Measurements from ENCODE around the gene RAPGEFL1. TPM values are rescaled to one million over a fixed set of nuclear protein-coding genes. Genes with fewer than 3 reads are reported as not detected.
A peak's percentile ranks its signal among the peaks of the same experiment; 100 is the strongest.

The RAPGEFL1 gene
- total RNA-seq, 1 donor from 2014 or later, result 23.8 TPM

DNA sequence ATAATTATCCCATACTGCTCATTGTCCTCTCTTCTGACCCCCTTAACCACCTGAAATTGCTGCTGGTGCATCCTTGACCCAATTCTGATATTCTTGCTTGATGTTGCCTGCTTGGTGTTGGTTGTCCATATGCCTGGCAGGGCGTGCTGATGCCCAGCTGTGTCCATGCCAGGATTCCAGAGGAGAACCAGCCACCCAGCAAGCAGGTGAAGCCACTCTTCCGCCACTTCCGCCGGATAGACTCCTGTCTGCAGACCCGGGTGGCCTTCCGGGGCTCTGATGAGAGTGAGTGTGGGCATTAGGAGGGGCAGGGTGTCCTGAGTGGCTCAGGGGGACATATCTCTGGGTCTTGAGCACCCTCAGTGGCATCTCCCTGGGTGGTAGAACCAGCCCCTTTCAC is 11.4 kb downstream of the RAPGEFL1 start:
- no peak overlapping the region for H3K4me3 Mint-ChIP-seq
- peaks cover 9% of the 10 kb centered on the region for H3K4me1 Mint-ChIP-seq
- H3K27ac Mint-ChIP-seq, result no peak overlapping the region
- no peaks in the 10 kb centered on the region for H3K9me3 Mint-ChIP-seq
- H3K27me3 Mint-ChIP-seq (ENCODE audit: low read depth), result peaks cover 2% of the 10 kb centered on the region
- TF ChIP-seq, protein P1, sequence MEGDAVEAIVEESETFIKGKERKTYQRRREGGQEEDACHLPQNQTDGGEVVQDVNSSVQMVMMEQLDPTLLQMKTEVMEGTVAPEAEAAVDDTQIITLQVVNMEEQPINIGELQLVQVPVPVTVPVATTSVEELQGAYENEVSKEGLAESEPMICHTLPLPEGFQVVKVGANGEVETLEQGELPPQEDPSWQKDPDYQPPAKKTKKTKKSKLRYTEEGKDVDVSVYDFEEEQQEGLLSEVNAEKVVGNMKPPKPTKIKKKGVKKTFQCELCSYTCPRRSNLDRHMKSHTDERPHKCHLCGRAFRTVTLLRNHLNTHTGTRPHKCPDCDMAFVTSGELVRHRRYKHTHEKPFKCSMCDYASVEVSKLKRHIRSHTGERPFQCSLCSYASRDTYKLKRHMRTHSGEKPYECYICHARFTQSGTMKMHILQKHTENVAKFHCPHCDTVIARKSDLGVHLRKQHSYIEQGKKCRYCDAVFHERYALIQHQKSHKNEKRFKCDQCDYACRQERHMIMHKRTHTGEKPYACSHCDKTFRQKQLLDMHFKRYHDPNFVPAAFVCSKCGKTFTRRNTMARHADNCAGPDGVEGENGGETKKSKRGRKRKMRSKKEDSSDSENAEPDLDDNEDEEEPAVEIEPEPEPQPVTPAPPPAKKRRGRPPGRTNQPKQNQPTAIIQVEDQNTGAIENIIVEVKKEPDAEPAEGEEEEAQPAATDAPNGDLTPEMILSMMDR (IDR thresholded peaks at IDR 0.05; ENCODE audit: unreplicated experiment), result no peak
- peaks cover 4% of the 10 kb centered on the region for H3K36me3 Mint-ChIP-seq
- DNase-seq (ENCODE audit: low spot score in 2 of 2, unreplicated experiment in 2 of 2), result no peak

DNA sequence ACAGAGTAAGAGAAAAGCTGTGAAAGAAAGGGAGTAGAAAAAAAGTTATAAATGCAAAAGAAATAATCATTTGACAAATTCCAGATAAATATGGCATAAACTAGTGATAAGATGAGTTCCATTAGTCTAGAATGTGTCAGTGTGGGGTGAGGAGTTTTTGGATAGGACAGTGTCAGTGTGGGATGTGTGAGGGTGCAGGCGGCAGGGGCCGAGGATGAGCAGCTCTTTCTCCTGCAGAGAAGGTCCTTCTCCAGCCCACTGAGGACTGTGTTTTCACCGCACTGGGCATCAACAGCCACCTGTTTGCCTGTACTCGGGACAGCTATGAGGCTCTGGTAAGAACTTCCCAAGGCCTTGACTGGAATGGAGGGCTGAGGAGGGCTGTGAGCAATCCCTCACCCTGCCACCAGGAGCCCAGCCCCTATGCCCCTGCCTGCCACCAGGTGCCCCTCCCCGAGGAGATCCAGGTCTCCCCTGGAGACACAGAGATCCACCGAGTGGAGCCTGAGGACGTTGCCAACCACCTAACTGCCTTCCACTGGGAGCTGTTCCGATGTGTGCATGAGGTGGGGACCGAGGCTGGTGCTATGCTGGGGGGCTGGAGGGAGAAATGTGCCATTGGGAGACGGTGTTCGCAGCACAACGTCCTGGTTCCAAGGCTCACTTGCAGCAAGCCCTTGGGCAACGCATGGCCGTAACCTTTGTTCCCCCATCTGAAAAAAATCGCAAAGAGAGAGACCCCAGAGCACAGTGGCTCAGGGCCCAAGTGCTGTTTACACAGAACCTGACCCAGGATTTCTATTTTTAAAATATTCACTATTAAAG is 13.1 kb downstream of the RAPGEFL1 start:
- H3K27ac Mint-ChIP-seq, result no peak overlapping the region
- peaks cover 4% of the 10 kb centered on the region for H3K36me3 Mint-ChIP-seq
- DNase-seq (ENCODE audit: low spot score in 2 of 2, unreplicated experiment in 2 of 2), result no peak
- peaks cover 2% of the 10 kb centered on the region for H3K27me3 Mint-ChIP-seq (ENCODE audit: low read depth)
- TF ChIP-seq, protein P1 (IDR thresholded peaks at IDR 0.05; ENCODE audit: unreplicated experiment), result peak; percentile 26
- H3K4me1 Mint-ChIP-seq, result peaks cover 15% of the 10 kb centered on the region
- H3K9me3 Mint-ChIP-seq, result no peaks in the 10 kb centered on the region
- peak overlapping the region; percentile 88 for H3K4me3 Mint-ChIP-seq

DNA sequence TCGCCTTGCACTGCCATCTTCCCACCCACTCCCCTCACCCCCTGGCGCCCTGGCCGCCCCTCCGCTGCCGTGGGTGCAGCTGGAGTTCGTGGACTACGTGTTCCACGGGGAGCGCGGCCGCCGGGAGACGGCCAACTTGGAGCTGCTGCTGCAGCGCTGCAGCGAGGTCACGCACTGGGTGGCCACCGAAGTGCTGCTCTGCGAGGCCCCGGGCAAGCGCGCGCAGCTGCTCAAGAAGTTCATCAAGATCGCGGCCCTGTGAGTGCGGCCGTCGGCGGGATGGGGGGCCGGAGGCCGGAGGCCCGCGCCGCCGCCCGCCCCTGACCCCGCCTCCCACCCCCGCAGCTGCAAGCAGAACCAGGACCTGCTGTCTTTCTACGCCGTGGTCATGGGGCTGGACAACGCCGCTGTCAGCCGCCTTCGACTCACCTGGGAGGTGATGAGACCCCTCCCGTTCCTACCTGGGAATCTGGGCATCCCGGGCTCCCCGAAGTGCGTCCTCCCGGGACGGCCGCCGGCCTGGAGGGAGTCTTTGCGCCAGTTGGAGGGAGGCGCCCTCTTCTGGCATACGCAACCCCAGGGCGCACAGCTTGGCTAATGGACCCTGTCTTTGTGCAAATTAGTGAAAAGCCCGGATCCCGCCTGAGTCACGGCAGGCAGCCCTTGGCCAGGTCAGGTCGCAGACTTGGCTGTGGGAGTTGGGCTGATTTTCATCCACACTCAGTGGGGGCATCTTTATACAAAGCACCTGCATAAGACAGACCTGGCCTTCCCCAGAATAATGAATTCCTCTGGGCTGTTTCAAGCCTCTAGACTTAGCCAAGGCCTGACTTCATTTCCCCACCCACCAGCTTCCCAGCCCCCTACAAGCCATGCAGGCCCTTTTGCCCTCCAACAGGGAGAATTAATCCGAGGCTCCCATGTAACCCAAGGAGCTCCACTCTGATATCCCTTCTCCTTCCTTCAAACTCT is 14.3 kb downstream of the RAPGEFL1 start:
- peaks cover 4% of the 10 kb centered on the region for H3K36me3 Mint-ChIP-seq
- H3K4me3 Mint-ChIP-seq, result peak overlapping the region; percentile 88
- TF ChIP-seq, protein P1 (IDR thresholded peaks at IDR 0.05; ENCODE audit: unreplicated experiment), result peak; percentile 39
- H3K9me3 Mint-ChIP-seq, result no peaks in the 10 kb centered on the region
- H3K4me1 Mint-ChIP-seq, result peaks cover 15% of the 10 kb centered on the region
- peak in 1 of 2 experiments; percentile 74 for DNase-seq (ENCODE audit: low spot score in 2 of 2, unreplicated experiment in 2 of 2)
- H3K27me3 Mint-ChIP-seq (ENCODE audit: low read depth), result peaks cover 2% of the 10 kb centered on the region
- H3K27ac Mint-ChIP-seq, result peak overlapping the region; percentile 59

DNA sequence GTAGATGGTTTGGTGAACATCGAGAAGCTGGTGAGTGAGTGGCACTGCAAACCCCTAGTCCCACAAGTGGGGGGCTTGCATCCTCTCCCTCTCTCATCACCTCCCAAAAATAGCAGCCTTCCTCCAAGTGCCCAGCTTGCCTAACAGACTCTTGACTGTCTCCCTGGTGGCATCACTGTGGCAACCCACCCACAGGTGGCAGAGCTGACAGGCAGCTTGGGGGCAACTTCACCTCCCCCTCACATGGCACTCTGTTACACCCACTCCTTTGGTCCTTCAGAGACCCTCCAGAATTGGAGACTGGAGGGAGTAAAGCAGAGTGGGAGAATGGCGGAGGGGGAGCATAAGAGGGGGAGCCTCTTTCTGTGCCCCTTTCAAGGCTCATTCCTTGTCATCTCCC is 15.7 kb downstream of the RAPGEFL1 start:
- Mint-ChIP-seq H3K4me1 (peaks cover 15% of the 10 kb centered on the region), H3K27ac (no peak overlapping the region), H3K9me3 (no peaks in the 10 kb centered on the region), H3K36me3 (peaks cover 4% of the 10 kb centered on the region), H3K27me3 (ENCODE audit: low read depth) (peaks cover 2% of the 10 kb centered on the region), H3K4me3 (no peak overlapping the region)
- TF ChIP-seq, protein P1 (IDR thresholded peaks at IDR 0.05; ENCODE audit: unreplicated experiment), result no peak
- no peak for DNase-seq (ENCODE audit: low spot score in 2 of 2, unreplicated experiment in 2 of 2)

DNA sequence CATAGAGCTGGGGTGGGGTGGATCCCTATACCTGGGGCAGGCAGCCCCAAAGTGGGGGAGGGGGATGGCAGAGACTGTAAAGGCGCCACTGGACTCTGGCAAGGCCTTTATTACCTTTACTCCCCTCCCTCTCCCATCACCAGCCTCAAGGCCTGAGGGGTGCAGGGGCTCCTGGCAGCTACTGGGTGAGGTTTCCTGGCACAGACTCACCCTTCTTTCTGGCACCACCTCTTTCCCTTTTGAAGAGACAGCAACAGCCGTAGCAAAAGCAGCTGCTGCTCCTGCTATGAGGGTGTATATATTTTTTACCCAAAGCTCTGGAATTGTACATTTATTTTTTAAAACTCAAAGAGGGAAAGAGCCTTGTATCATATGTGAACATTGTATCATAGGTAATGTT is 17.6 kb downstream of the RAPGEFL1 start:
- peaks cover 2% of the 10 kb centered on the region for H3K27me3 Mint-ChIP-seq (ENCODE audit: low read depth)
- no peak overlapping the region for H3K27ac Mint-ChIP-seq
- no peak for DNase-seq (ENCODE audit: low spot score in 2 of 2, unreplicated experiment in 2 of 2)
- peaks cover 15% of the 10 kb centered on the region for H3K4me1 Mint-ChIP-seq
- no peaks in the 10 kb centered on the region for H3K36me3 Mint-ChIP-seq
- H3K9me3 Mint-ChIP-seq, result no peaks in the 10 kb centered on the region
- no peak overlapping the region for H3K4me3 Mint-ChIP-seq
- TF ChIP-seq, protein P1 (IDR thresholded peaks at IDR 0.05; ENCODE audit: unreplicated experiment), result no peak

All from mesothelial cell of epicardium (in vitro differentiated cells).